ENCODE data around the gene NAA16.

- TF ChIP-seq RCOR1 (IDR thresholded peaks at IDR 0.05; ENCODE audit: low read length) (no peak), ELF1 (IDR thresholded peaks at IDR 0.05) (no peak), TEAD4 (IDR thresholded peaks at IDR 0.05; ENCODE audit: borderline replicate concordance, insufficient read depth) (no peak), JUND (IDR thresholded peaks at IDR 0.05) (no peak), GATA2 (CRISPR knock-in tag; IDR thresholded peaks at IDR 0.05) (no peak), POLR2AphosphoS5 (IDR thresholded peaks at IDR 0.05; ENCODE audit: low read depth, low read length) (no peak), CHD2 (IDR thresholded peaks at IDR 0.05; ENCODE audit: low read length, partially characterized antibody) (no peak), REST (IDR thresholded peaks at IDR 0.05; ENCODE audit: low read depth, low read length) (no peak)
- TF ChIP-seq, protein P1, sequence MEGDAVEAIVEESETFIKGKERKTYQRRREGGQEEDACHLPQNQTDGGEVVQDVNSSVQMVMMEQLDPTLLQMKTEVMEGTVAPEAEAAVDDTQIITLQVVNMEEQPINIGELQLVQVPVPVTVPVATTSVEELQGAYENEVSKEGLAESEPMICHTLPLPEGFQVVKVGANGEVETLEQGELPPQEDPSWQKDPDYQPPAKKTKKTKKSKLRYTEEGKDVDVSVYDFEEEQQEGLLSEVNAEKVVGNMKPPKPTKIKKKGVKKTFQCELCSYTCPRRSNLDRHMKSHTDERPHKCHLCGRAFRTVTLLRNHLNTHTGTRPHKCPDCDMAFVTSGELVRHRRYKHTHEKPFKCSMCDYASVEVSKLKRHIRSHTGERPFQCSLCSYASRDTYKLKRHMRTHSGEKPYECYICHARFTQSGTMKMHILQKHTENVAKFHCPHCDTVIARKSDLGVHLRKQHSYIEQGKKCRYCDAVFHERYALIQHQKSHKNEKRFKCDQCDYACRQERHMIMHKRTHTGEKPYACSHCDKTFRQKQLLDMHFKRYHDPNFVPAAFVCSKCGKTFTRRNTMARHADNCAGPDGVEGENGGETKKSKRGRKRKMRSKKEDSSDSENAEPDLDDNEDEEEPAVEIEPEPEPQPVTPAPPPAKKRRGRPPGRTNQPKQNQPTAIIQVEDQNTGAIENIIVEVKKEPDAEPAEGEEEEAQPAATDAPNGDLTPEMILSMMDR (IDR thresholded peaks at IDR 0.05) = no peak
- TF ChIP-seq, protein P2, sequence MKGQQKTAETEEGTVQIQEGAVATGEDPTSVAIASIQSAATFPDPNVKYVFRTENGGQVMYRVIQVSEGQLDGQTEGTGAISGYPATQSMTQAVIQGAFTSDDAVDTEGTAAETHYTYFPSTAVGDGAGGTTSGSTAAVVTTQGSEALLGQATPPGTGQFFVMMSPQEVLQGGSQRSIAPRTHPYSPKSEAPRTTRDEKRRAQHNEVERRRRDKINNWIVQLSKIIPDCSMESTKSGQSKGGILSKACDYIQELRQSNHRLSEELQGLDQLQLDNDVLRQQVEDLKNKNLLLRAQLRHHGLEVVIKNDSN (IDR thresholded peaks at IDR 0.05; ENCODE audit: borderline replicate concordance, low read depth) = no peak
Observed at GRCh38 chr13:41295973-41296372, 15.1 kb upstream of the NAA16 start.
